NB4 (cell line): ENCODE results near the gene BCL2L13.

Experiments used
- MYC ChIP-seq: IDR thresholded peaks from 2 replicates; pipeline ENCODE4 v1.6.1; 2011; ENCODE audit warnings: low read depth, low read length
- POLR2A ChIP-seq: IDR thresholded peaks from 2 replicates; pipeline ENCODE4 v1.6.1; 2011; ENCODE audit warnings: mild to moderate bottlenecking; ENCODE audit not compliant: insufficient read length; ENCODE audit errors: extremely low read depth
- TF ChIP-seq, protein P1 (sequence below): IDR thresholded peaks from one replicate; pipeline ENCODE4 v1.5.1; 2012; ENCODE audit warnings: low read depth, low read length
- TF ChIP-seq, protein P2 (sequence below): IDR thresholded peaks from 2 replicates; pipeline ENCODE4 v1.6.1; 2011; ENCODE audit warnings: low read depth, low read length

DNA sequence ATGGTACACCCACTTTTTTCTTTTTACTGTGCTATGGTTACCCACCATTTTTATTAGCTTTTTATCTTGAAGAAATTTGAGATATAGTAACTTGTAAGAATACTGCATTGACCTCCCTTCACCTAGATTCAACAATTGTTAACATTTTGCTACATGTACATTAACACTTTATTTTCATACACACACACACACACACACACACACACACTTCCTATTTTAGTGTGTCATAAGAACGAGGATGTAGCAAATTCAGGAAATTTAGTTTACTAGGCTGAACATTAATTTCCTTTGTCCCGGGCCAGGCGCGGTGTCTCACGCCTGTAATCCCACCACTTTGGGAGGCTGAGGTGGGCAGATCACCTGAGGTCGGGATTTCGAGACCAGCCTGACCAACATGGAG is 8.9 kb upstream of the BCL2L13 start:
- TF ChIP-seq, protein P1, sequence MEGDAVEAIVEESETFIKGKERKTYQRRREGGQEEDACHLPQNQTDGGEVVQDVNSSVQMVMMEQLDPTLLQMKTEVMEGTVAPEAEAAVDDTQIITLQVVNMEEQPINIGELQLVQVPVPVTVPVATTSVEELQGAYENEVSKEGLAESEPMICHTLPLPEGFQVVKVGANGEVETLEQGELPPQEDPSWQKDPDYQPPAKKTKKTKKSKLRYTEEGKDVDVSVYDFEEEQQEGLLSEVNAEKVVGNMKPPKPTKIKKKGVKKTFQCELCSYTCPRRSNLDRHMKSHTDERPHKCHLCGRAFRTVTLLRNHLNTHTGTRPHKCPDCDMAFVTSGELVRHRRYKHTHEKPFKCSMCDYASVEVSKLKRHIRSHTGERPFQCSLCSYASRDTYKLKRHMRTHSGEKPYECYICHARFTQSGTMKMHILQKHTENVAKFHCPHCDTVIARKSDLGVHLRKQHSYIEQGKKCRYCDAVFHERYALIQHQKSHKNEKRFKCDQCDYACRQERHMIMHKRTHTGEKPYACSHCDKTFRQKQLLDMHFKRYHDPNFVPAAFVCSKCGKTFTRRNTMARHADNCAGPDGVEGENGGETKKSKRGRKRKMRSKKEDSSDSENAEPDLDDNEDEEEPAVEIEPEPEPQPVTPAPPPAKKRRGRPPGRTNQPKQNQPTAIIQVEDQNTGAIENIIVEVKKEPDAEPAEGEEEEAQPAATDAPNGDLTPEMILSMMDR = no peak
- TF ChIP-seq POLR2A (no peak), MYC (no peak)
- TF ChIP-seq, protein P2, sequence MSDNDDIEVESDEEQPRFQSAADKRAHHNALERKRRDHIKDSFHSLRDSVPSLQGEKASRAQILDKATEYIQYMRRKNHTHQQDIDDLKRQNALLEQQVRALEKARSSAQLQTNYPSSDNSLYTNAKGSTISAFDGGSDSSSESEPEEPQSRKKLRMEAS = no peak
